Right cardiac atrium (tissue), 5 donors: ENCODE results near the gene CRYL1. TPM values are rescaled to one million over a fixed set of nuclear protein-coding genes. Genes with fewer than 3 reads are reported as not detected.

ENCODE experiments used
- ATAC-seq, 2 donors: fragments of 200-7000 bp; cut with Tn5 transposase; one replicate each; pipeline versions ENCODE4 v1.8.0 to v1.9.1; 2020; ENCODE audit warnings: moderate library complexity in 2 of 2, mild to moderate bottlenecking in 1 of 2
- DNase-seq, 3 donors: peaks; one replicate each; pipeline ENCODE4 v3.0.0-alpha.2; 2020
- H3K27ac ChIP-seq: one replicate; pipeline ENCODE4 v1.5.1; 2013; ENCODE audit warnings: mild to moderate bottlenecking, low read length, control low read depth, moderate library complexity
- H3K27me3 ChIP-seq: one replicate; pipeline ENCODE4 v1.6.1; 2013; ENCODE audit not compliant: control insufficient read depth, insufficient read depth
- H3K4me1 ChIP-seq: one replicate; pipeline ENCODE4 v1.6.1; 2013; ENCODE audit warnings: low read length; ENCODE audit not compliant: control insufficient read depth, insufficient read depth
- H3K4me3 ChIP-seq: one replicate; pipeline ENCODE4 v1.5.1; 2013; ENCODE audit warnings: low read length, control low read depth
- H3K9me3 ChIP-seq: one replicate; pipeline ENCODE4 v1.6.1; 2013; ENCODE audit warnings: low read length; ENCODE audit not compliant: control insufficient read depth
- WGBS: extraction: QIAGEN DNeasy Blood & Tissue Kit; methylation state at CpG from one replicate; pipeline ENCODE4 v1.1.7; 2013; 5-methylcytosine and 5-hydroxymethylcytosine counted together
- intact Hi-C, 4 donors: fragments of 100-400 bp; cut with DNase I; formaldehyde crosslinking; loops; one replicate each; pipeline versions ENCODE4 v1.11.0 to v1.14.0; 2022 to 2023
- polyA plus RNA-seq: library from polyadenylated mRNA; stranded (reverse); fragments of 200-250 nt; gene quantifications from one replicate; pipeline ENCODE4 v1.2.3, GENCODE V29; 2013
- total RNA-seq, 4 donors: library from RNA; stranded (reverse); fragmentation: NEBNext Ultra II Directional; extraction: Animal tissue kit (Norgen Biotek cat#: 25700); gene quantifications; one replicate each; pipeline ENCODE4 v1.2.1, GENCODE V29; 2021
- donor health status: healthy with polysubstance abuse.
- donor health status: DM: no; HTN: yes; CAD: no.
- donor health status: DM: no; HTN: no; CAD: no.
- donor health status: DM: no; HTN: yes; CAD: no; lungs with severe emphysema.
- donor health status: DM: yes; HTN: yes; CAD: no.

CRYL1 gene
- total and polyA plus RNA-seq, 5 donors = 29.3 to 41.8 (median 33.1) TPM

- 93% methylated on average over 16 of the region's 16 CpGs for WGBS
- DNase-seq = no peak
- H3K27me3 ChIP-seq = no peaks in the 10 kb centered on the region
- H3K27ac ChIP-seq = no peak overlapping the region
- H3K4me3 ChIP-seq = no peak overlapping the region
- peaks cover 4% of the 10 kb centered on the region for H3K4me1 ChIP-seq
- intact Hi-C loops = loop anchor here in 1 of 4 donors (10.0 kb wide), 1 partner anchor 201 kb away; the partner anchor contains the start of gene IL17D
- no peak for ATAC-seq
- no peaks in the 10 kb centered on the region for H3K9me3 ChIP-seq
Observed at GRCh38 chr13:20503088-20504083, 22.3 kb downstream of the CRYL1 start.

GRCh38 chr13:20501592-20501991 is 24.1 kb downstream of the CRYL1 start:
- Histone ChIP-seq H3K9me3 (no peaks in the 10 kb centered on the region), H3K4me3 (no peak overlapping the region), H3K27me3 (no peaks in the 10 kb centered on the region), H3K4me1 (peaks cover under 1% of the 10 kb centered on the region), H3K27ac (no peak overlapping the region)
- ATAC-seq (no peak), DNase-seq (no peak)
- 63% methylated on average over 4 of the region's 4 CpGs for WGBS
- intact Hi-C loops = loop anchor here in 1 of 4 donors (10.0 kb wide), 1 partner anchor 203 kb away; the partner anchor contains the start of gene IL17D

DNA sequence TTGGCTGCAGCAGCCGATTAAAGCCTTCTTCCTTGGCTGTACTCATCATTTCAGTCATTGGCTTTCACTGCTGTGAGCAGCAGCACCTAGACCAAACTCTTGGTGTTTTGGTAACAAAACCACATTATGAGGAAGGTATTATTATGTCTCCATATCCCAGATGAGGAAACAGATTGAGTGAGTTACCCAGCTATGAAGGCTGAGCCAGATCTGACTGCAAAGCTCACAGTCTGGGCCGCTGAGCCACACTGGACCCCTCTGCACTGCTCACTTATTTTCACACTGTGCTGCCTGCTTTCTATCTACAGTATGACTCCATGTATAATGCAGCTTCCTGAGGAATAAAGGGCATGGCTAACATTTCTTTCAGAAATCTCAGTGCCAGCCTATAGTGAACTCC is 24.5 kb downstream of the CRYL1 start:
- no peak overlapping the region for H3K27ac ChIP-seq
- ATAC-seq = peak in 1 of 2 donors; percentile 32
- DNase-seq = no peak
- 89% methylated on average over 2 of the region's 2 CpGs for WGBS
- H3K4me3 ChIP-seq = no peak overlapping the region
- no peaks in the 10 kb centered on the region for H3K9me3 ChIP-seq
- no peaks in the 10 kb centered on the region for H3K27me3 ChIP-seq
- H3K4me1 ChIP-seq = no peaks in the 10 kb centered on the region
- intact Hi-C loops = loop anchor here in 1 of 4 donors (10.0 kb wide), 1 partner anchor 204 kb away; the partner anchor contains the start of gene IL17D

DNA sequence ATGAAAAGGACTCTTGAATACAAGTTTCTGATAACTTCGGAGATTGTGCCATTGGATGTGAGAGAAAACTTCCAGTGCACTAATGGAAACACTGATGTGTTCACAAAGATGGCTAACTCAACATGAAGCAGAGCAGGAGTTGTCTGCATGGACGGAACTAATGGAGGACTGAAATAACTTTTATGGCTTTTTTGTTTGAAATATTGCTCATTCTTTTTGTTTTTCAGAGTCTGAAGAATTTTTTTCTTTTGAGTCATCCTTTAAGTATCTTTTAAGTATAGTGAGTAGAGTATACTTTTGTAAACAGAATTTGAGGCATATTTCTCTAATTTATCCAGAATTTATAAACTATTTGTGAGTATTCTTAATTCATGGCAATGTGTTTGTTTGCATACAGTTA is 25.7 kb downstream of the CRYL1 start:
- H3K9me3 ChIP-seq = no peaks in the 10 kb centered on the region
- H3K4me3 ChIP-seq = no peak overlapping the region
- intact Hi-C loops = loop anchor here (10.0 kb wide), 4 partner anchors 195 to 425 kb away; partner anchors contain the start of gene IL17D (in 1 of the 4)
- WGBS = 96% methylated on average over 2 of the region's 2 CpGs
- DNase-seq (no peak), ATAC-seq (no peak)
- H3K27ac ChIP-seq = no peak overlapping the region
- H3K4me1 ChIP-seq = peaks cover 3% of the 10 kb centered on the region
- H3K27me3 ChIP-seq = no peaks in the 10 kb centered on the region

- H3K4me1 ChIP-seq = peaks cover 3% of the 10 kb centered on the region
- no peak for ATAC-seq
- intact Hi-C loops = loop anchor here in 3 of 4 donors (10.0 kb wide), 3 partner anchors 196 to 426 kb away; no protein-coding TSS in a partner anchor
- no peak for DNase-seq
- H3K4me3 ChIP-seq = no peak overlapping the region
- H3K27ac ChIP-seq = no peak overlapping the region
- H3K9me3 ChIP-seq = no peaks in the 10 kb centered on the region
- H3K27me3 ChIP-seq = no peaks in the 10 kb centered on the region
Observed at GRCh38 chr13:20498659-20499058, 27.0 kb downstream of the CRYL1 start.

DNA sequence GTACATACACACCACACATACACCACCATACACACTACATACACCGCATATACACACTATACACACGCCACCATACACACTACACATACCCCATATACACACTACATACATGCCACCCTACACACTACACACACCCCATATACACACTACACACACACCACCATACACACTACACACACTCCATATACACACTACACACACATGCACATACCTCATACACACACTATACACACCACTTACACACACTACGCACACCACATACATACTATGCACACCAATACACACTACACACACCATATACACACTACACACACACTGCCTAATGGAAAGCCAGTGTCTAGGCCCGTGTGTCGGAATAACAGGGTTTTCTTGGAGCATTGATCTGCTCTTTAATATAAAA is 27.5 kb downstream of the CRYL1 start:
- no peaks in the 10 kb centered on the region for H3K27me3 ChIP-seq
- intact Hi-C loops = loop anchor here in 3 of 4 donors (10.0 kb wide), 3 partner anchors 197 to 427 kb away; no protein-coding TSS in a partner anchor
- H3K9me3 ChIP-seq = no peaks in the 10 kb centered on the region
- no peak for DNase-seq
- ATAC-seq = no peak
- H3K4me1 ChIP-seq = peaks cover 3% of the 10 kb centered on the region
- H3K27ac ChIP-seq = no peak overlapping the region
- WGBS = 68% methylated on average over 5 of the region's 5 CpGs
- no peak overlapping the region for H3K4me3 ChIP-seq

DNA sequence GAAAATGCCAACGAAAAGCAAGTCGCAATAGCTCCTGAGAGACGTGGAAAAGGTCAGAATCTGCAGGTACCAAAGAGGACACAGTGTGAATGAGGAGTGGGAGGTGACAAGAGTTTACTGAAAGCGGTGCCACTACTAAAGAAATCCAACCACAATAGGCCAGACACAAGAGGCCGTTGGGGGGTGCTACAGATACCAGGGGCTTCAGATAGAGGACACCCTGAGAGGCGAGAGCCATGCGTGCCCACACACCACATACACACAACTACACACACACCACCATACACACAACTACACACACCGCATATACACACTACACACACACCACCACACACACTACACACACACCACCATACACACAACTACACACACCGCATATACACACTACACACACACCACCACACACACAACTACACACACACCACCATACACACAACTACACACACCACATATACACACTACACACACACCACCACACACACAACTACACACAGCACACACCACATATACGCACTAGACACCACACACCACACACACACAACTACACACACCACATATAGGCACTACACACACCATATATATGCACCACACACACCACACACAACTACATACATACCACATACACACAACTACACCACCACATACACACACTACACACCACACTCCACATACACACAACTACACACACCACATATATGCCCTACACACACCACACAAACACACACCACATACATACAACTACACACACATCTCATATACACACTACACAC is 28.5 kb downstream of the CRYL1 start:
- no peak overlapping the region for H3K4me3 ChIP-seq
- H3K4me1 ChIP-seq = peaks cover 3% of the 10 kb centered on the region
- ATAC-seq = no peak
- H3K27me3 ChIP-seq = no peaks in the 10 kb centered on the region
- intact Hi-C loops = loop anchor here in 3 of 4 donors (10.0 kb wide), 3 partner anchors 198 to 428 kb away; no protein-coding TSS in a partner anchor
- 77% methylated on average over 10 of the region's 10 CpGs for WGBS
- no peaks in the 10 kb centered on the region for H3K9me3 ChIP-seq
- H3K27ac ChIP-seq = no peak overlapping the region
- no peak for DNase-seq

DNA sequence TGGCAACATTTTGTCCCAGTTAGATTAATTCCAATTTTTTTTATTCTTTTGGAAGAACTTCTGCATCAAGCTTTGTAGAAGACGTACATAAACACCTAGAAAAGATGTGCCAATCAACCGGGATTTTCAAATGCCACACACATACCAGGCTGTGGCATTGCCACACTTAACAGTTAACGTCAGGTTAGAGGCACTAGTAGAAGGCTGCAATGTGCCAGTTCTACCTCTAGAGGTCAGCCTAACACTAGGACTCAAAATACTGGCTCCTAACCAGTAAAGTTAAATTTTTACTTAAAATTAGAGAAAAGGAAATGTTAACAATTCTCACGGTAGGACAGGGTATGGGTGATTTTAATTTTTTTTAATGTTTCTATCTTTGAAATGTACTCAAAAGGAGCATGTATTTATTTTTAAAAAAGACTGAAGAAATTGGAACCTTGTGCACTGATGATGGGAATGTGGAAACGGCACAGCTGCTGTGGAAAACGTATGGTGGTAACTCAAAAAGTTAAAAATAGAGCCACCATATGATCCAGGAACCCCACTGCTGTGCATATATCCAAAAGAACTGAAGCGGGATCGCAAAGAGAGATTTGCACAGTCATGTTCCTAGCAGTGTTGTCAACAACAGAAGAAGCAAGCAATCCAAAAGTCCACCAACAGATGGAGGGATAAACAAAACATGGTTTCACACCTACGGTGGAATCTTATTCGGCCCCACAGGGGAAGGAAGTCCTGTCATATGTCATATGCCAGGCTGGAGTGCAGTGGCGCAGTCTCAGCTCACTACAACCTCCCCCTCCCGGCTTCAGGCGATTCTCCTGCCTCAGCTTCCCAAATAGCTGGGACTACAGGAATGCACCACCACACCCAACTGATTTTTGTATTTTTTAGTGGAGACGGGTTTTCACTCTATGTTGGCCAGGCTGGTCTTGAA is 30.3 kb downstream of the CRYL1 start:
- DNase-seq (peak in 1 of 3 donors; percentile 24), ATAC-seq (peak; percentile 75 to 83)
- H3K4me3 ChIP-seq = peak overlapping the region; percentile 29
- WGBS = 21% methylated on average over 14 of the region's 14 CpGs
- intact Hi-C loops = loop anchor here in 3 of 4 donors (10.0 kb wide), 3 partner anchors 199 to 429 kb away; no protein-coding TSS in a partner anchor
- peaks cover 3% of the 10 kb centered on the region for H3K4me1 ChIP-seq
- H3K9me3 ChIP-seq = no peaks in the 10 kb centered on the region
- H3K27ac ChIP-seq = no peak overlapping the region
- H3K27me3 ChIP-seq = no peaks in the 10 kb centered on the region

DNA sequence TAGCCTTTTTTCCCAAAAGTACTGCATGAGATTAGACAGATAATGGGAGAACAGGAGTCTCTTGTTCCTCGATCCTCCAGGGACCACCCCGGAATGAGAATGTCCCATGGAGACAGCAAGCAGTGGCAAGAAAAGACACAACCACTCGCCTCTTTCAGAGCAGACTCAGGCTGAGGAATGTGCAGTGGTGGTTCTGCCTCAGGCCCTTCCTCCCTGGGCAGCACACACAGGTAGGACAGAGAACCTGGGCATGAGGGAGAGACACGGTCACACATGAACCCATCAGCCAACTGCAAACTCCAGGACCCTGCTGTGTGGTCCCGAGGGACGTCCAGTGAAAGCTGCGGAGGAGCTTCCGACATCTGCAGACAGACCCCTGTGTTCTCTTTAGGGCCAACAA is 31.0 kb downstream of the CRYL1 start:
- Histone ChIP-seq H3K4me3 (no peak overlapping the region), H3K9me3 (no peaks in the 10 kb centered on the region), H3K27me3 (no peaks in the 10 kb centered on the region), H3K4me1 (peaks cover 3% of the 10 kb centered on the region), H3K27ac (no peak overlapping the region)
- no peak for DNase-seq
- ATAC-seq = peak; percentile 30 to 33
- 43% methylated on average over 8 of the region's 8 CpGs for WGBS
- intact Hi-C loops = loop anchor here (5.0 to 10.0 kb wide), 5 partner anchors 200 to 430 kb away; partner anchors contain the start of gene GJB2 (in 1 of the 4)

- H3K4me3 ChIP-seq = no peak overlapping the region
- H3K9me3 ChIP-seq = no peaks in the 10 kb centered on the region
- WGBS = 57% methylated on average over 3 of the region's 3 CpGs
- H3K4me1 ChIP-seq = peaks cover 3% of the 10 kb centered on the region
- DNase-seq (no peak), ATAC-seq (no peak)
- no peak overlapping the region for H3K27ac ChIP-seq
- intact Hi-C loops = loop anchor here (5.0 to 10.0 kb wide), 5 partner anchors 202 to 432 kb away; partner anchors contain the start of gene GJB2 (in 1 of the 4)
- no peaks in the 10 kb centered on the region for H3K27me3 ChIP-seq
Observed at GRCh38 chr13:20492641-20493040, 33.0 kb downstream of the CRYL1 start.
